ENCODE data around the gene VSX1.

DNA sequence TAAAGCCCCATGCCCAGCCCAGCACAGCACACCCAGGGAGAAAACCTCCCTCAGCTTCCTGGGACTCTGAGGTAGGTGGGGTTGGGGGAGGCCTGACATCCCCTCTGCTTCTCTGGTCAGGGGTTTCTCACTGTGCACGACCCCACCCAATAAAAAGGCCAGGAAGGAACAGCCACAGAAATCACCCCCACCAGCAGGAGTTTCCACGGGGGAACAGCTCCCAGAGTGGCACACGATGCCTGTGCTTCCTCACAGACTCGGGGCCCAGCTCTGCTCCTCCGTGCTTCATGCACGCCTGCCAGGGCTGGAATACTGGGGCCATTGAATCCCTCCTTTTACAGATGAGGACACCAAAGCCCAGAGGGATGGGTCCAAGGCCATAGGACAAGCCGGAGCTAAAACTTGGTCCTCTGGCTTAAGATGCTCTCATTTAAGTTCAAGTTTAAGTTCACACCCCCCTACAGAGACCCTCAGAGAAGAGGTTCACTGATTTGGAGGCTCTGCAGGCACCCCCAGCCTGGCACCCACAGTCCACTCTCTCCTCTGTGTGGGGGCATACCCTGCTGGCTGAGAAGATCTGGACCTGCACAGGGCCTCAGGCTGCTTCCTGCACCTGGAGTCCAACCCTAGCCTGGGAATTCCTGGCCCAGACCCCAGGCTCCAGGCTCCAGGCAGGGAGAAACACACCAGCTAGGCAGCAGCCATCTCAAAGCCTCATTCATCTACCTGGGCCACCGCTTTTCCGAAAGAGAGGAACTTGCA is 38.3 kb downstream of the VSX1 start:
- TF ChIP-seq, protein P1, sequence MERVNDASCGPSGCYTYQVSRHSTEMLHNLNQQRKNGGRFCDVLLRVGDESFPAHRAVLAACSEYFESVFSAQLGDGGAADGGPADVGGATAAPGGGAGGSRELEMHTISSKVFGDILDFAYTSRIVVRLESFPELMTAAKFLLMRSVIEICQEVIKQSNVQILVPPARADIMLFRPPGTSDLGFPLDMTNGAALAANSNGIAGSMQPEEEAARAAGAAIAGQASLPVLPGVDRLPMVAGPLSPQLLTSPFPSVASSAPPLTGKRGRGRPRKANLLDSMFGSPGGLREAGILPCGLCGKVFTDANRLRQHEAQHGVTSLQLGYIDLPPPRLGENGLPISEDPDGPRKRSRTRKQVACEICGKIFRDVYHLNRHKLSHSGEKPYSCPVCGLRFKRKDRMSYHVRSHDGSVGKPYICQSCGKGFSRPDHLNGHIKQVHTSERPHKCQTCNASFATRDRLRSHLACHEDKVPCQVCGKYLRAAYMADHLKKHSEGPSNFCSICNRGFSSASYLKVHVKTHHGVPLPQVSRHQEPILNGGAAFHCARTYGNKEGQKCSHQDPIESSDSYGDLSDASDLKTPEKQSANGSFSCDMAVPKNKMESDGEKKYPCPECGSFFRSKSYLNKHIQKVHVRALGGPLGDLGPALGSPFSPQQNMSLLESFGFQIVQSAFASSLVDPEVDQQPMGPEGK (CRISPR knock-in tag; IDR thresholded peaks at IDR 0.05; ENCODE audit: borderline replicate concordance), result no peak
- TF ChIP-seq ZNF8 (CRISPR knock-in tag; IDR thresholded peaks at IDR 0.05), result no peak
- TF ChIP-seq, protein P2, sequence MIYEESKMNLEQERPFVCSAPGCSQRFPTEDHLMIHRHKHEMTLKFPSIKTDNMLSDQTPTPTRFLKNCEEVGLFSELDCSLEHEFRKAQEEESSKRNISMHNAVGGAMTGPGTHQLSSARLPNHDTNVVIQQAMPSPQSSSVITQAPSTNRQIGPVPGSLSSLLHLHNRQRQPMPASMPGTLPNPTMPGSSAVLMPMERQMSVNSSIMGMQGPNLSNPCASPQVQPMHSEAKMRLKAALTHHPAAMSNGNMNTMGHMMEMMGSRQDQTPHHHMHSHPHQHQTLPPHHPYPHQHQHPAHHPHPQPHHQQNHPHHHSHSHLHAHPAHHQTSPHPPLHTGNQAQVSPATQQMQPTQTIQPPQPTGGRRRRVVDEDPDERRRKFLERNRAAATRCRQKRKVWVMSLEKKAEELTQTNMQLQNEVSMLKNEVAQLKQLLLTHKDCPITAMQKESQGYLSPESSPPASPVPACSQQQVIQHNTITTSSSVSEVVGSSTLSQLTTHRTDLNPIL (CRISPR knock-in tag; IDR thresholded peaks at IDR 0.05; ENCODE audit: low read depth), result no peak
- no peak for TF ChIP-seq TOX (CRISPR knock-in tag; IDR thresholded peaks at IDR 0.05; ENCODE audit: borderline replicate concordance)
- TF ChIP-seq ISL1 (CRISPR knock-in tag; IDR thresholded peaks at IDR 0.05), result no peak
- TF ChIP-seq, protein P3, sequence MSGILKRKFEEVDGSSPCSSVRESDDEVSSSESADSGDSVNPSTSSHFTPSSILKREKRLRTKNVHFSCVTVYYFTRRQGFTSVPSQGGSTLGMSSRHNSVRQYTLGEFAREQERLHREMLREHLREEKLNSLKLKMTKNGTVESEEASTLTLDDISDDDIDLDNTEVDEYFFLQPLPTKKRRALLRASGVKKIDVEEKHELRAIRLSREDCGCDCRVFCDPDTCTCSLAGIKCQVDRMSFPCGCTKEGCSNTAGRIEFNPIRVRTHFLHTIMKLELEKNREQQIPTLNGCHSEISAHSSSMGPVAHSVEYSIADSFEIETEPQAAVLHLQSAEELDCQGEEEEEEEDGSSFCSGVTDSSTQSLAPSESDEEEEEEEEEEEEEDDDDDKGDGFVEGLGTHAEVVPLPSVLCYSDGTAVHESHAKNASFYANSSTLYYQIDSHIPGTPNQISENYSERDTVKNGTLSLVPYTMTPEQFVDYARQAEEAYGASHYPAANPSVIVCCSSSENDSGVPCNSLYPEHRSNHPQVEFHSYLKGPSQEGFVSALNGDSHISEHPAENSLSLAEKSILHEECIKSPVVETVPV (CRISPR knock-in tag; IDR thresholded peaks at IDR 0.05), result no peak
- no peak for TF ChIP-seq OSR1 (CRISPR knock-in tag; IDR thresholded peaks at IDR 0.05)
- no peak for TF ChIP-seq ZFP30 (CRISPR knock-in tag; IDR thresholded peaks at IDR 0.05)
- no peak for TF ChIP-seq ZC3H10 (CRISPR knock-in tag; IDR thresholded peaks at IDR 0.05)
- no peak for TF ChIP-seq GLIS3 (CRISPR knock-in tag; IDR thresholded peaks at IDR 0.05)

All from SK-N-SH treated with all-trans-retinoic acid at 6 μM for 48 hours (cell line).